HG03159 (cell line): Measurements from ENCODE around the gene CRIP1.

Experiments
- ATAC-seq: cut with Tn5 transposase; IDR thresholded peaks from one replicate; pipeline ENCODE4 v1.9.1; 2021; ENCODE audit warnings: mild to moderate bottlenecking, moderate library complexity; ENCODE audit not compliant: unreplicated experiment

Gene CRIP1

DNA sequence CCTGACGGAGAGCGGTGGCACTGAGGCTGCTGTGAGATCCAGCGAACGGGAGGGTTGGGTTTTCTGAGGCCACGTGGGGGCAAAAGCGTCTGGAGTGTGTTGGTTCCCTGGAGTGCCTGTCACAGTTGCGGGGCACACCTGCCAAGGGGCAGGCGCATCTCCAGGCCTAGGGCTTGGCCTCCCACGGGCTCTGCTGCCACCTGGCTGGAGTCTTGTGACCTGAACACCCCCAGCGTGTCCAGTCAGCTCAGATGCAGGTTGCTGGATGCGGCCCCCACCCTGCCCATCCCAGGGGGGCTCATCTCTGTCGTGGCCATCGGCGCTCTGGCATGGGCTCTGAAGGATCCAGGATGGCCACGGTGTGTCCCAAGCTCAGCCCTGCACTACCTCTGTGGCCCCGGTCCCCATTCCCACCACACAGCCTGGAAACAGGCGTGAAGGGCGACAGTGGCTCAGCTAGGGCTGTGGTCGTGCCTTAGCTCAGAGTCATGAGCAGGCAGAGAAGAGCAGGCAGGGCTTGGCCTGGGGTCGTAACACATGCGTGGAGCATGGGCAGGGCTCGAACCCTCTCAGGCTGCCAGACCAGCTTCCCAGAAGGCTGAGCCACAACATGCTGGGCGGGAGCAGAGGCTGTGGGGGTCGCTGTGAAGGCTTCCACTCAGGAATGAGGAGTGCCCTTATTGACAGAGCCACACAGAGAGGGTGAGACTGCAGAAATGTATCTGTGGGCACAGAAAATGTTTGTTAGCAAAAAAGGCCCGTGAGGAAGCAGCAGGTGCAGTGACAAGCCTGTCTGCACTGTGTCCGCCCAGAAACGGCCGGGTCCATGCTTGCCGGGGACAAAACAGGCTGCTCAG is 35.6 kb upstream of the CRIP1 start:
- ATAC-seq = no peak

DNA sequence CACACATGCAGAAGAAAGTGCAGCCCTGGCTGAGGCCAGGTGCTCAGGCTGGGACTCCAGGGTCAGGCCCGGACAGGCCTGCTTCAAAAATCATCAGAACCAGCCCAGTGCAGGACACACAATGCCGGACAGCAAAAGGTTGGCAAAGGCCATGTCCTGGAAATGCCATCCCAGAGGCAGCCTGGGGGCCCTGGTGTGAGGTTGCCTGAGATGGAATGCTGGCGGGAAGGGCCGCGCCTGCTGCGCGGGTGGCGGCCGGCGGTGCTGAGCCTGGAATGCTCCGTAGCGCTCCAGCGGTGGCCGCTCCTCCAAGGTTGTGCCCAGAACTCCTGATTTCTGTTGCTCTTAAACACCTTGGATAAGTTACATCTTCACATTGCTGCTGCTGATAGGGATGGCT is 33.7 kb upstream of the CRIP1 start:
- no peak for ATAC-seq

DNA sequence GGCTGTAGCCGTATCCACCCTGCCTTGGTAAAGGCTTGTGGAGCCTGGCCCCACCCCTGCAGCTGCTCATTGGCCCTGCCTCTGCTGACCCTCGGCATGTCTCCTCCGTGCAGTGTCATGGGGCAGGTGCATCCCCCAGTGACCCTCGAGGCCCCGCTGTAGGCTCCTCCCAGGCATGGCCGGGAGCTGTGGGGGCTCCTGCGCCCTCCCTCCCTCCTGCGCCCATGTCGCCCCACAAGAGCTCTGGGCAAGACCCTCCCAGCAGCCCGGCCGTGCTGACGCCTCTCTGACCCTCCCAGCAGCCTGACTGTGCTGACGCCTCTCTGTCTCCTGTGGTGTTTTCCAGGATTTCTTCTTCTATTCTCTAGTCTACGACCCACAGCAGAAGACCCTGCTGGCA is 32.8 kb upstream of the CRIP1 start:
- ATAC-seq = no peak

DNA sequence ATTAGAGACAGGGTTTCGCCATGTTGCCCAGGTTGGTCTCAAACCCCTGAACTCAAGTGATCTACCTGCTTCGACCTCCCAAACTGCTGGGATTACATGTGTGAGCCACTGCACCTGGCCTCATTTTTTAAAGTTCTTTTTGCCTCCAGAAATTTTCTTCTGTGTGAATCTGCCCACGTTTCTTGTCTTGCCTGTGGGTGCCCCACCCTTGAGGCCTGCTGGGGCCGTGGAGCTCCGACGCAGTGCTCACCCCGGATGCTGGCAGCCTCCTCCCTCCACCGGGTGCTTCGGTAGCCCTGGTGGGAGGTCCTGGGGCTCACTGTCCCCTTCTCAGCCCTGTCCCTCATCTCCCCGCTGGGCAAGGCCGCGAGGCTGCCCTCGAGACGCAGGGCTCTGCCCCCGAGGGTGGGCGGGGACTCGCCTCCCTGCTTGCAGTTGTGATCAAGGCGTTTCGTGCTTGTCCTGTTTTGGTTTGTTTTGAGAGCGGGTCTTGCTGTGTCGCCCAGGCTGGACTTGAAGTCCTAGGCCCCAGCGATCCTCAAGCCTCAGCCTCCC is 31.5 kb upstream of the CRIP1 start:
- no peak for ATAC-seq

DNA sequence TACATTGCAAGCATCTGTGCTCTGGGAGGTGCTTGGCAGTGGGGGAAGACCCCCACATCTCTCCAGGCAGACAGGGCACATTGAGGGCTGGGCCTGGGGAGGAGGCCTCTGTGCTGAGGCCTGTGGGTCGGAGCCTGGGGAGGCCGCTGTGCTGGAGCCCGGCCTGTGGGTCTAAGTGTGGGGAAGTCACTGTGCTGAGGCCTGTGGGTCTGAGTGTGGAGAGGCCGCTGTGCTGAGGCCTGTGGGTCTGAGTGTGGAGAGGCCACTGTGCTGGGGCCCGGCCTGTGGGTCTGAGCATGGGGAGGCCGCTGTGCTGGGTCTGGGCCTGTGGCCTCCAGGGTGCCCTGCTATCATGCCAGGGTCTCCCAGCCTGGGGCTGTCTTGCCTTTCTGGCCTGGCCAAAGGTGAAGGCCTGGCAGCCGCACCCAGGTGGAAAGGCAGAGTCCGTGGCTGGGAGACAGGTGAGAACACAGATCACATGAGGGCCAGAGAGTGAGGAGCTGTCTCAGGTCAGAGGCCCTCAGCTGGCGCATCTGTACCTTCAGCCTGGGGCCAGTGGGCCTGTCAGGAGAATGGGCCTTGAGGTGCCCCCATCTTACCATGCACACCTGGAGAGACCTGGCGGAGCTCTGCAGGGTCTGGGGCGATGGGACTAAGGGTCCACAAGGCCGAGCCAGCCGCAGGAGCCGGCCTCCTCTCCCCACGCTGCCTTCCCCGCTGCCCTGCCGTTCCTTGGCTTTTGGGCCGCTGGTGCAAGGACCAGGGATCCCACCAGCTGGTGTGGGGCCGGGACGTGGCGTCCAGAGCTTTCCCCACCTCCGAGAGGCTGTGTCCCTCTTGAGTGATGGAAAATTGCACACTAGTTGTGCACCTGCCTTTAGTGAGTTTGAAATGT is 30.7 kb upstream of the CRIP1 start:
- ATAC-seq = no peak

DNA sequence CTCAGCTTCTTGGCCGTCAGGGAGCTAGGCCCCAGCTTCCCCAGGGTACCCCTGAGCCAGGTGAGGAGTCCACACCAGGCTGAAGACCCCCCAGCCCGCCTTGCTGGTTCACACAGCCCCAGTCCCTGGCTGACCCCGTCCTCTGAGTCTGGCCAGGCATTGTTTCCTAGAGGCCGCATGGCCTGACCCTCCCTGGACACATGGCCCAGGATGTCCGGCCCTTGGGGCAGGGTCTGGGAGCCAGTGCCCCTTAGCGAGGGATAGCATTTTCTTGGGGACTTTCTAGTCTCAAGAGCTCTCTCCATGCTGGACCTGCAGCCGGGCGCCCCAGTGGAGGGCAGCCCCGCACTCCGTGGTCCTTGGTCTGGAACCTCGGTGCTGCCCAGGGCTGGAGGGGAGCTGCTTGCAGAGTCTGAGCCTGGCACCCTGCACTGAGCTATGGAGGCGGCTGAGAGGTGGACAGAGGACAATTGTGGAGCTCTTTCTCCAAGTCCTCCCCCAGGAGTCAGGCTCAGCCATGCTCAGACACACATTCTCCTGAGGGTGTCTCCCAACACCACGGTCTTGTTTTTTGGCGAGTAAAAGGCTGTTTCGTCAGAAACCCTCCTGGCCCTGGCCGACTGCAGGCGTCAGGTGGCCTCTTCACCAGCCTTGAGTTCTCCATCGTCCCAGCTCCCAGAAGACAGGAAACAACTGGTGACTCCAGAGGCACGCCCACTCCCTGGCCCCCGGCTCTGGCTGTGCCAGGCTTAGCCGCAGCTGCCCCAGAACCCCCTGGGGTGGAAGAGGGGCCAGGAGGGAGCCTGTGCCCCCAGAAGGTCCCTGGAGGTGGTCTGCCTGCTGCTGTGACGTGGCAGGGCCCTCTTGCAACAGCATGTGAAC is 29.7 kb upstream of the CRIP1 start:
- ATAC-seq = no peak

DNA sequence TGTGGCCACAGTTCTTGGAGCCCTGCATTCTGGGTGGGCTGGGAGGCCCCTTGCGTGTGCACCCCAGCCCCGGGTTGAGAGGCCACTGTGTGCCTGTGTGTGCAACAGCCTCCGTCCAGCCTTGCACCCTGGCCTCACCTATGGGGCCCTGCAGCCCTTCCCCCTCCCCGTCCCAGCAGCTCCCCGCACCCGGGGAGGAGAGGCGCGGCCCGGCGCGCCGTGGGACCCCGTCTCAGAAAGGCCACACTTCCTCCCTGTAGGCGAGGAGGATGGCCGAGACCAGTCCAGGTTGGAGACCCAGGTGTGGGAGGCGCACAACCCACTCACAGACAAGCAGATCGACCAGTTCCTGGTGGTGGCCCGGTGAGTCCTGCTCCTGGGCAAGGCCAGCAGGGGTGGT is 28.7 kb upstream of the CRIP1 start:
- ATAC-seq = no peak

DNA sequence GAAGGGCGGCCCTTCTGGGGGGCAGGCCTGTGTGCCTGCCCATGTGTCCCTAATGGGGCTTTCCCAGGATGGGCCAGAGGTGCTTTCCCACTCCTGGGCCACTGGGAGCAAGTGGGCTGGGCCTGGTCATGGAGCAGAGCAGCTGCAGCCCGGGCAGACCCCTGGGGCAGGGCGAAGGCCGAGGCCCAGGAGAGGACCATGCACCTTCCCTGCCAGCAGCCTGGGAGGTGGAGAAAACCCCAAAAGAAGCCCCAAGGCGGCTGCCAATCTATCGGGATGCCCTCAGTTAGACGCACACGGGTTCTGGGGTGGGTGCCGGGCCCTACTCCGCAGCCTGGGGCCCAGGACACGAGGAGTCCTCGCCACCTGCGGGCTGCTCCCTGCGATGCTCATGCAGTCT is 28.1 kb upstream of the CRIP1 start:
- ATAC-seq = no peak

DNA sequence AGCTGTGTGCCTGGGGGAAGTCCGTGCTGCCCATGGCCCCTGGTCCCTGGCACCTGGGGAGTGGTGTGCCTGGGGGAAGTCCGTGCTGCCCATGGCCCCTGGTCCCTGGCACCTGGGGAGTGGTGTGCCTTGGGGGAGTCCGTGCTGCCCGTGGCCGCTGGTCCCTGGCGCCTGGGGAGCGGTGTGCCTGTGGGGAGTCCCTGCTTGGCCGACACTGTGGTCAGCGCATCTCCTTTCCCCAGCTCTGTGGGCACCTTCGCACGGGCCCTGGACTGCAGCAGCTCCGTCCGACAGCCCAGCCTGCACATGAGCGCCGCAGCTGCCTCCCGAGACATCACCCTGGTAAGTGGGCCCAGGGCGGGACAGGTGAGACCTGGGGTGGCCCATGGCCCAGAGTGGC is 26.6 kb upstream of the CRIP1 start:
- ATAC-seq = no peak

DNA sequence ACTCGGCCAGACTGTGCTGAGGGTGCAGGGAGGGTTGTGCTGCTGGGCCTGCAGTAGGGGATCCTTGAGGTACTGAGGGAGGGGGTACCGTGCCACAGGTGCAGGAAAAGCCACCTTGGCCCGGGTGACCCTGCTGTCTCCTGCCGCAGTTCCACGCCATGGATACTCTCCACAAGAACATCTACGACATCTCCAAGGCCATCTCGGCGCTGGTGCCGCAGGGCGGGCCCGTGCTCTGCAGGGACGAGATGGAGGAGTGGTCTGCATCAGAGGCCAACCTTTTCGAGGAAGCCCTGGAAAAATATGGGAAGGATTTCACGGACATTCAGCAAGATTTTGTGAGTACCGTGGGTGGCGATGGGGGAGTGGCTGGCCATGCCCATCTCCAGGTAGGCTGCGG is 26.1 kb upstream of the CRIP1 start:
- no peak for ATAC-seq

DNA sequence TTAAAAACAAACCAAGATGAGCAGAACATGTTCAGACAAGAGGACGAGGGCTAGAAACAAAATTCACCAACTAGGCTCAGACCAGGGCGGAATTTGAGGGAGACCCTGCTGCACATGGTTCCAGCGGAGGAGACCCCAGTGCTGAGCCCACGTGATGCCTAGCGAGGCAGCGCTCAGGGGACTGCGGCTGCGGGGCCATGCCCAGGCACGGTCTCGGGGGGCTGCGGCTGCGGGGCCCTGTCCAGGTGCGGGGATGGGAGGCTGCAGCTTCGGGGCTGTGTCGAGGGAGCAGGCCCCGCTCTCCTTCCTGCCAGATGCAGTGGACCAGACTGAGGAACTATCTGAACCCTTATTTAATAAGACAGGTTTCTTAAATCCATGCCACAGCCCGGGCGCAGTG is 24.8 kb upstream of the CRIP1 start:
- ATAC-seq = no peak

DNA sequence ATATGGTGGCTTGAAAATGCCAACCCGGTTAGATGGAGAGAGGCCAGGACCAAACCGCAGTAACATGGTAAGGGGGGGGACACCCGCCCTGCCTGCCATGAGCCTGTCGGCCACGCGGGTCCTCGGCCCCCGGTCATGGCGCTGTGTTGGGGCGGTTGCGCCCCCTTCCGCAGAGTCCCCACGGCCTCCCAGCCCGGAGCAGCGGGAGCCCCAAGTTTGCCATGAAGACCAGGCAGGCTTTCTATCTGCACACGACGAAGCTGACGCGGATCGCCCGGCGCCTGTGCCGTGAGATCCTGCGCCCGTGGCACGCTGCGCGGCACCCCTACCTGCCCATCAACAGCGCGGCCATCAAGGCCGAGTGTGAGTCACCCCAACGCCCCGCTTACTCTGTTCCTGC is 22.2 kb upstream of the CRIP1 start:
- ATAC-seq = no peak

DNA sequence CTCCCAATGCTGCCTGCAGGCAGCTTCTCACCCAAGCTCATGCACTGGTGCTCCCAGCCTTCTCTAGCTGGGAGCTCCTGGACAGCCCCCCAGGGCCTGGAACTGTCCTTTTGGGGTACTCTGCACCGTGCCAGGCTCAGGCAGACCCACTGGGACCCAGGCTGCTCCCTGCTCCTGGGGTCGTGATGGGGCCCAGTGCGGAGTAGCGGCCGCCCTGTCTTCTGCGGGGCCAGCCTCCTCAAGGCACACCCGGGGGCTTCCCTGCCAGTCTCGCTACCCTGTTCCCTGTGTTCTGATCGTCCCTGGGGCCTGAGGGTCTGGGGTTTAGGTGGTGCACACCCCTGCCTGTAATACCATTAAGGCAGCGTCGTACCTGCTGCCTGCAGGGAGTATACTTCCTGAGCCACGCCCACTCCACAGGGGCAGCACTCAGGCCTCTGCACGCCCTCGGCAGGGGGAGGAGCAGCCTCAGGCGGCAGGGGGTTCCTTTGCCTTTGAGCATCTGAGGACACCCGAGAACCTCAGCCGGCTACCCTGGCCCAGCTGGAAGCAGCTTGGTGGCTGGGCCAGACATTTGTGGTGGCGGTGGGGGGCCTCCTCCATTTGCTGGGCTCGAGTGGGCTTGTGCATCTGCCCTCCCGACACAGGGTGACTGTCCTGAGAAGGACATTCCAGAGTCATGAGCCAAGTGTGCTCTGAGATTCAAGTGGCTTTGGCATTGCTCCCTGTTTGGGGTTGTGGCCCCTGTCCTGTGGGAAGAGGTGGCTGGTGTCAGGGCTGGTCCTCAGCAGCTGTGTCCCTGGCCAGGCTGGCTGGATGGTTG is 21.3 kb upstream of the CRIP1 start:
- ATAC-seq = no peak

DNA sequence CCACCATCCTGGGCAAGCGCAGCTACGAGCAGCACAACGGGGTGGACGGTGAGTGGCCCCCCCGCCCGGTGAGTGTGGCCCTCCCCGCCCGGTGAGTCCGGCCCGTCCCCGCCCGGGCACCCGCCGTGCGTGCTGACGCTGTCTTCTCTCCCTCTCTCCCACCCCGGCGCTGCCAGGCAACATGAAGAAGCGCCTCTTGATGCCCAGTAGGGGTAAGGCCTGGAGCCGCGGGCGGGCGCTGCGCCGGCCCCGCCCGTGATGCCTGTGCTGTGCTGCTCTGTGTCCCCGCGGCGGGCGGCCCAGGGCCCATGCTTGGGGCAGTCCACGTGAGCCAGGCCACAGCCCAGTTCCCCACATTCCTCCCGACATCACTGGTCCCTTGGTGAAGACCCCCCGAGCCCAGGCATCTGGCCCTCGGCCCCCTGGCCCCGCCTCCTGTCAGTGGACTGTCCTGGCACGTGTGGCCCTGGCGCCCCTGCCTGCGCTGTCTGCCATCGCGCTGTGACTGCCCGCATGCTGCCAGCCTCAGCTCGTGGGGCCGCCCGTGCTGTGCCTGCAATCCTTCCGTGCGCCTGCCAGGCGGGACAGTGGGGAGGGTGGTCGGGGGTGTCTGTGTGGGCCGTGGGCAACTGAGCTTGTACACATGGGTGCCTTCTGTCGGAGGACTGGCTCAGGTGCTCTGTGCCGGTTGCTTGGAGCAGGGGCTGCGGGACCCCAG is 20.0 kb upstream of the CRIP1 start:
- ATAC-seq = no peak

DNA sequence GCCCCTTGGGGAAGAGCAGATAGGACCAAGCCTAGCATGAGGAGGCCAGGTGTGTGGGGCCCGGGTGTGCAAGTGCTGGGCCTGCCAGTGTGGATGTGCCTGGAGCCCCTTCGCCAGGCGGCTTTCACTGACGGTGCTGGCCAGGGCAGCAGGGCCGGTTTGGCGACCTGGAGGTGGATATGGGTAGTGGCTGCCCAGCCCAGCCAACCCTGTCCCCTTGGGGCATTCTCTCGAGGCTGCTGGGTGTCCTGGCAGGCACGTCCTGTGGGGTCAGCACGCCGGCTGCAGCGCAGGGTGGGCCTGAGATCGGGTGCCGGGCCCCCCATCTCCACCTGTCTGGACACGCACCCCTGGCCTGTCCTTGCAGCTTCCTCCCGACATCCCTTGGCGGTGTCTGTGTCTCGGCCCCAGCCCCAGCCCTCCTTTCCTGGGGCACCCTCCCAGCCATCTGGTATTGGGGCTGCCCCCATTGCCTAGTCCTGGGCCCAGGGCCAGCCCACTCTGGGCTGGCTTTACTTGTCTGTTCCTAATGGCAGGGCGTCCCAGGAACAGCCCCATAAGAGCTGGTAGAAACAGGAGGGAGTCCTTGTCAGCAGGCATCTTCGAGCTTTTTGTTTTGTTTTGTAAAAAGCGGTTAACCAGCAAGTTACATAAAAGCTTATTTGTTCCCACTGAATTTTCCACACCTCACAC is 19.3 kb upstream of the CRIP1 start:
- no peak for ATAC-seq

DNA sequence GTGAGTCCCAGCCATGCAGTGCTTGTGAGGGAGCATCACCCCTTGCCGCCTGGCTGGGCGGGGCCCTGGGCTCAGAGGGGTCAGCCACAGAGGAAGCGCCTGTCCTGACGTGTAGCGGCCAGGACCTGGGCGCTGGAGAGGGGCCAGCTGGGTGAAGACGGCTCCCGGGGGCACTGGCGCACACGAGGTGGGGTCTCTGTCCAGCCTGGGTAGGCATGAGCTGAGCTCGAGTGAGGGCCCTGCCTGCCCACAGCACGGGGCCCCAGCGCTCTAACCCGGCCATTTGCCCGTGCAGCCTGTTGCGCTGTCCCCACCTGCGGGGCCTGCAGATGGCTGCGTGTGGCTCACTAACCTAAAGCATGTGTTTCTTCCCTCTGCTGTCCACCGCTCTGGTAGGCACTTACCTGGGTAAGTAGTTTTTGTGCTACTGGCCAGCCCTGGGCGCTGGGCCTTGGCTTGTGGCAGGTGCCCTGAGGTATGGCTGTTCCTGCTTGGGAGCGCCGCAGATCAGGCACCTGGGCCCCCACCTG is 18.7 kb upstream of the CRIP1 start:
- ATAC-seq = no peak

DNA sequence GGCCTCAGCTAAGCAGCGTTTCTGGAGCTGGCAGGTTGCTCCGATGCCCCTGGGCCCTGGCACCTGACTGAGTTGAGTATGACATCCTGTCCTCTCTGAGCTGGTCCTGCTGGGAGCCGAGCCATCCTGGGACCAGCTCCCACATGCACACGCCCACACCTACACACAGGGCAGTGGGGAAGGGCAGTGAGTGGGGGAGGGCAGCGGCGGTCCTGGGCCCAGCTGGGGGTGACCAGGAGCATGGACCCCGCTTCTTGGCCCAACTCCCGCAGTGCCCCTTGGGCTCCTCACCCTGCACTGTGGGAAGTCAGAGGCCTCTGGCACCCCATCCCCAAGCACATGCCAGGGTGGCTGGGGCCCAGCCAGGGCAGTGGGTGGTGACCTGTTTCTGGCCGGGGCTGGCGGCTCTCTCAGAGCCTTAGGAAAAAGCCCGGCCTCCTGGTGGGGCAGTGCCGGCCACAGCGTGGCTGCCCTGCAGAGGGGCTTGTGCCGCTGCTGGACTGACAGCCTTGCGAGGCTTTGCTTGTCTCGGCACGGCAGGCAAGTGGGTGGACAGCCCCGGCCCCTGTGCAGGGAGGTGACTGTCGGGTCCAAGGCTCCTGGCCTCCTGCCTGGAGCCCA is 18.0 kb upstream of the CRIP1 start:
- no peak for ATAC-seq
